Measurements from ENCODE around the gene HDAC4.

- TF ChIP-seq, protein P1, sequence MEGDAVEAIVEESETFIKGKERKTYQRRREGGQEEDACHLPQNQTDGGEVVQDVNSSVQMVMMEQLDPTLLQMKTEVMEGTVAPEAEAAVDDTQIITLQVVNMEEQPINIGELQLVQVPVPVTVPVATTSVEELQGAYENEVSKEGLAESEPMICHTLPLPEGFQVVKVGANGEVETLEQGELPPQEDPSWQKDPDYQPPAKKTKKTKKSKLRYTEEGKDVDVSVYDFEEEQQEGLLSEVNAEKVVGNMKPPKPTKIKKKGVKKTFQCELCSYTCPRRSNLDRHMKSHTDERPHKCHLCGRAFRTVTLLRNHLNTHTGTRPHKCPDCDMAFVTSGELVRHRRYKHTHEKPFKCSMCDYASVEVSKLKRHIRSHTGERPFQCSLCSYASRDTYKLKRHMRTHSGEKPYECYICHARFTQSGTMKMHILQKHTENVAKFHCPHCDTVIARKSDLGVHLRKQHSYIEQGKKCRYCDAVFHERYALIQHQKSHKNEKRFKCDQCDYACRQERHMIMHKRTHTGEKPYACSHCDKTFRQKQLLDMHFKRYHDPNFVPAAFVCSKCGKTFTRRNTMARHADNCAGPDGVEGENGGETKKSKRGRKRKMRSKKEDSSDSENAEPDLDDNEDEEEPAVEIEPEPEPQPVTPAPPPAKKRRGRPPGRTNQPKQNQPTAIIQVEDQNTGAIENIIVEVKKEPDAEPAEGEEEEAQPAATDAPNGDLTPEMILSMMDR (IDR thresholded peaks at IDR 0.05) = no peak
- TF ChIP-seq POLR2A (IDR thresholded peaks at IDR 0.05) = no peak
Measured at GRCh38 chr2:239111401-239112100, 289.3 kb downstream of the HDAC4 start.
